ENCODE measurements around the gene C15orf39.
A peak's percentile ranks its signal among the peaks of the same experiment; 100 is the strongest.

The C15orf39 gene

GRCh38 chr15:75199357-75199940 is 2.2 kb upstream of the C15orf39 start:
- Histone ChIP-seq H3K27ac (ENCODE audit: insufficient read depth in 1 of 2, low read depth in 1 of 2, low read length in 2 of 2, poor library complexity in 1 of 2, severe bottlenecking in 2 of 2) (peak overlapping the region in 1 of 2 experiments; percentile 30), H3K4me1 (ENCODE audit: control extremely low read depth in 1 of 4, control insufficient read depth in 4 of 4, insufficient read depth in 4 of 4, low read length in 3 of 4) (peaks cover 20 to 80% (median 74%) of the 10 kb centered on the region in 4 experiments), H3K27me3 (replicated peaks in 2 of 5; ENCODE audit: control insufficient read depth in 4 of 5, insufficient read depth in 5 of 5, low read length in 4 of 5) (no peaks in the 10 kb centered on the region), H3K9me3 (ENCODE audit: control extremely low read depth in 1 of 5, control insufficient read depth in 4 of 5, insufficient read depth in 2 of 5, low read depth in 1 of 5, low read length in 4 of 5) (no peaks in the 10 kb centered on the region), H3K36me3 (ENCODE audit: control insufficient read depth in 4 of 4, insufficient read depth in 4 of 4, low read length in 3 of 4) (peaks cover 0 to 13% (median 0%) of the 10 kb centered on the region in 4 experiments), H3K4me3 (ENCODE audit: control insufficient read depth in 1 of 7, extremely low read depth in 1 of 7, insufficient read depth in 4 of 7, low read depth in 2 of 7, low read length in 6 of 7) (peak overlapping the region in 2 of 7 experiments; percentile 14 to 39)
- peak in 1 of 3 donors; percentile 37 for DNase-seq
- no CpG with 5 or more reads among the region's 2 CpGs for WGBS (ENCODE audit: insufficient coverage)
- ChIA-PET CTCF (interaction anchor here (0.8 to 12.4 kb wide), 11 partner anchors 10 to 169 kb away, joined by 3 to 123 read pairs (median 5); no protein-coding TSS in a partner anchor), POLR2A (interaction anchor here (0.8 to 4.1 kb wide), 4 partner anchors 17 to 156 kb away, joined by 3 to 40 read pairs (median 10); no protein-coding TSS in a partner anchor)

DNA sequence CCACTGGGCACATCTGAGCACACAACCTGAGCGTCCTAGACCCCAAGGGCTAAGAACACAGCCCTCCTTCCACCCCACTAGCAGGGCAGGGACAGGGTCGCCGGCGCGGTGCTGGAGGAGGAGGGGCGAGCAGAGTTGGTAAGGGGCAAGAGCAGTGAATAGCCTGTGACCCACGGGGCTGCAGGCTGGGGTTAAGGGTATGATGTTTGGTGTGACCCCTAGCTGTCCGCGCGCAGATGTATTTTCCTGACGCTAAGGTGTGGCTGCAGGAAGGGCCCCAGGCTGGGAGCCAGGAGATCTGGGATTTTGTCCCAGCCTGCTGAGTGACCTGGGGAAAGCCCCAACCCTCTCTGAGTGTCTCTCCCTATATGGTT is 1.3 kb upstream of the C15orf39 start:
- ChIA-PET CTCF (interaction anchor here (0.8 to 12.4 kb wide), 16 partner anchors 9 to 170 kb away, joined by 3 to 123 read pairs (median 4); no protein-coding TSS in a partner anchor), POLR2A (interaction anchor here (0.8 to 4.1 kb wide), 6 partner anchors 18 to 162 kb away, joined by 3 to 40 read pairs (median 12); no protein-coding TSS in a partner anchor)
- no peak for DNase-seq
- peaks cover 20 to 83% (median 77%) of the 10 kb centered on the region in 4 experiments for H3K4me1 ChIP-seq (ENCODE audit: control extremely low read depth in 1 of 4, control insufficient read depth in 4 of 4, insufficient read depth in 4 of 4, low read length in 3 of 4)
- H3K4me3 ChIP-seq (ENCODE audit: control insufficient read depth in 1 of 7, extremely low read depth in 1 of 7, insufficient read depth in 4 of 7, low read depth in 2 of 7, low read length in 6 of 7), result peak overlapping the region in 4 of 7 experiments; percentile 73 to 95 (median 92)
- peak overlapping the region in 1 of 2 experiments; percentile 7 for H3K27ac ChIP-seq (ENCODE audit: insufficient read depth in 1 of 2, low read depth in 1 of 2, low read length in 2 of 2, poor library complexity in 1 of 2, severe bottlenecking in 2 of 2)
- no peaks in the 10 kb centered on the region for H3K9me3 ChIP-seq (ENCODE audit: control extremely low read depth in 1 of 5, control insufficient read depth in 4 of 5, insufficient read depth in 2 of 5, low read depth in 1 of 5, low read length in 4 of 5)
- no peaks in the 10 kb centered on the region for H3K27me3 ChIP-seq (replicated peaks in 2 of 5; ENCODE audit: control insufficient read depth in 4 of 5, insufficient read depth in 5 of 5, low read length in 4 of 5)
- WGBS (ENCODE audit: insufficient coverage), result 84% methylated on average over 8 of the region's 11 CpGs
- peaks cover 0 to 22% (median under 1%) of the 10 kb centered on the region in 4 experiments for H3K36me3 ChIP-seq (ENCODE audit: control insufficient read depth in 4 of 4, insufficient read depth in 4 of 4, low read length in 3 of 4)

- 2% methylated on average over 13 of the region's 21 CpGs for WGBS (ENCODE audit: insufficient coverage)
- peaks cover 20 to 83% (median 77%) of the 10 kb centered on the region in 4 experiments for H3K4me1 ChIP-seq (ENCODE audit: control extremely low read depth in 1 of 4, control insufficient read depth in 4 of 4, insufficient read depth in 4 of 4, low read length in 3 of 4)
- POLR2A ChIA-PET, result interaction anchor here (0.6 to 4.1 kb wide), 16 partner anchors 9 to 176 kb away, joined by 3 to 40 read pairs (median 4); no protein-coding TSS in a partner anchor
- no peaks in the 10 kb centered on the region for H3K27me3 ChIP-seq (replicated peaks in 2 of 5; ENCODE audit: control insufficient read depth in 4 of 5, insufficient read depth in 5 of 5, low read length in 4 of 5)
- no peaks in the 10 kb centered on the region for H3K9me3 ChIP-seq (ENCODE audit: control extremely low read depth in 1 of 5, control insufficient read depth in 4 of 5, insufficient read depth in 2 of 5, low read depth in 1 of 5, low read length in 4 of 5)
- peak overlapping the region in 1 of 2 experiments; percentile 69 for H3K27ac ChIP-seq (ENCODE audit: insufficient read depth in 1 of 2, low read depth in 1 of 2, low read length in 2 of 2, poor library complexity in 1 of 2, severe bottlenecking in 2 of 2)
- CTCF ChIA-PET, result interaction anchor here (0.6 to 12.4 kb wide), 28 partner anchors 8 to 171 kb away, joined by 3 to 123 read pairs (median 4); partner anchors contain the start of gene COMMD4
- peaks cover 0 to 28% (median 5%) of the 10 kb centered on the region in 4 experiments for H3K36me3 ChIP-seq (ENCODE audit: control insufficient read depth in 4 of 4, insufficient read depth in 4 of 4, low read length in 3 of 4)
- H3K4me3 ChIP-seq (ENCODE audit: control insufficient read depth in 1 of 7, extremely low read depth in 1 of 7, insufficient read depth in 4 of 7, low read depth in 2 of 7, low read length in 6 of 7), result peak overlapping the region; percentile 32 to 95 (median 91)
- DNase-seq, result peak in 2 of 3 donors; percentile 55 to 63
These were observed 692 bp upstream of the C15orf39 start for GRCh38 chr15:75200765-75201615.

GRCh38 chr15:75202251-75203016 is 752 bp downstream of the C15orf39 start:
- WGBS (ENCODE audit: insufficient coverage), result under 1% methylated on average over 59 of the region's 71 CpGs
- ChIA-PET POLR2A (interaction anchor here (0.6 to 4.1 kb wide), 15 partner anchors 11 to 173 kb away, joined by 3 to 40 read pairs (median 5); no protein-coding TSS in a partner anchor), CTCF (interaction anchor here (0.7 to 12.4 kb wide), 21 partner anchors 9 to 175 kb away, joined by 3 to 191 read pairs (median 5); partner anchors contain the start of genes COMMD4 and PPCDC)
- Histone ChIP-seq H3K27me3 (replicated peaks in 2 of 5; ENCODE audit: control insufficient read depth in 4 of 5, insufficient read depth in 5 of 5, low read length in 4 of 5) (no peaks in the 10 kb centered on the region), H3K9me3 (ENCODE audit: control extremely low read depth in 1 of 5, control insufficient read depth in 4 of 5, insufficient read depth in 2 of 5, low read depth in 1 of 5, low read length in 4 of 5) (no peaks in the 10 kb centered on the region), H3K27ac (ENCODE audit: insufficient read depth in 1 of 2, low read depth in 1 of 2, low read length in 2 of 2, poor library complexity in 1 of 2, severe bottlenecking in 2 of 2) (peak overlapping the region; percentile 87 to 93), H3K4me3 (ENCODE audit: control insufficient read depth in 1 of 7, extremely low read depth in 1 of 7, insufficient read depth in 4 of 7, low read depth in 2 of 7, low read length in 6 of 7) (peak overlapping the region; percentile 83 to 95 (median 91)), H3K4me1 (ENCODE audit: control extremely low read depth in 1 of 4, control insufficient read depth in 4 of 4, insufficient read depth in 4 of 4, low read length in 3 of 4) (peaks cover 20 to 88% (median 81%) of the 10 kb centered on the region in 4 experiments), H3K36me3 (ENCODE audit: control insufficient read depth in 4 of 4, insufficient read depth in 4 of 4, low read length in 3 of 4) (peaks cover 4 to 41% (median 18%) of the 10 kb centered on the region in 4 experiments)
- DNase-seq, result peak; percentile 77 to 92 (median 87)

DNA sequence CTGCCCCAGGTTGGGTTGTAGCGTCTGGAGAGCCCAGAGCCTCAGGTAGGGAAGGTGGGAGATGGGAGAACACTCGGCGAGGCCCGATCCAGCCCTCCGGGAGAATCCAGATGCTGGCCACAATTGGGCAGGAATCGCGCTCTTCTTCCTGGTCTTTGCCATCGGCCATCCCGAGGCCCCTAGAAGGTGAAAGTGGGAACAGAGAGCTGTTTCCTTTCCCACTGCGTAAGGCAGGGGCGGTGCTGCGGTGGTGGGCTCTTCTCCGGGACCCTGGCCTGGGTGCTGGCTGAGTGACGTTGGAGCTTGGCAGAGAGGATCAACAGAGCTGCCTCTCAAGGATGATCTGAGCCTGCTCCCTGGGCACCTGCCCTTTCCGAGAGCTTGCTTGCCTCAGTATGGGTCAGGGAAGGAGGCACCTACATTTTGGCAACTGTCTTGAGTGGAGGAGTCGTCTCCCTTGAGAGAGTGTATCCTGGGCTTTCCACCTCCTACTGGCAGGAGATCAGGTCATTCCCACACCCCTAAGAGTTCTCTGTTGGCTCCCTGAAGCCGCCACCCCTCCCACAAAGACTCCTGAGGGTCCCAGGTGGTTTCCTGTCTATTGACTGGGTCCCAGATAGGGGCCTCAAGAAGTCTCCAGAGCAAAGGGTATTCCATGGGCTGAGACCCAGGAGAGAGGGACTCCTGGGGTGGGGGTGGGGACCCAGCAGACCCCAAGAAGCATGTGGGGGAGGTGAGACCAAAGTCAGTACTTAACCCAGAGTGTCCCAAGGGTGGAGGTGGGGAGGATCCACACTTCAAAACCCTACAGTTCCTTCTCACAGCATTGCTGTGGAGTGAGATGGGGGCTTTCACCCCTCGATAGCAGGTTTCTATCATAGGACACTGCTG is 1.6 kb downstream of the C15orf39 start:
- Histone ChIP-seq H3K27me3 (replicated peaks in 2 of 5; ENCODE audit: control insufficient read depth in 4 of 5, insufficient read depth in 5 of 5, low read length in 4 of 5) (no peaks in the 10 kb centered on the region), H3K4me1 (ENCODE audit: control extremely low read depth in 1 of 4, control insufficient read depth in 4 of 4, insufficient read depth in 4 of 4, low read length in 3 of 4) (peaks cover 20 to 92% (median 82%) of the 10 kb centered on the region in 4 experiments), H3K36me3 (ENCODE audit: control insufficient read depth in 4 of 4, insufficient read depth in 4 of 4, low read length in 3 of 4) (peaks cover 4 to 50% (median 27%) of the 10 kb centered on the region in 4 experiments), H3K4me3 (ENCODE audit: control insufficient read depth in 1 of 7, extremely low read depth in 1 of 7, insufficient read depth in 4 of 7, low read depth in 2 of 7, low read length in 6 of 7) (peak overlapping the region; percentile 83 to 95 (median 91)), H3K9me3 (ENCODE audit: control extremely low read depth in 1 of 5, control insufficient read depth in 4 of 5, insufficient read depth in 2 of 5, low read depth in 1 of 5, low read length in 4 of 5) (no peaks in the 10 kb centered on the region), H3K27ac (ENCODE audit: insufficient read depth in 1 of 2, low read depth in 1 of 2, low read length in 2 of 2, poor library complexity in 1 of 2, severe bottlenecking in 2 of 2) (peak overlapping the region; percentile 87 to 93)
- CTCF ChIA-PET, result interaction anchor here (0.6 to 10.8 kb wide), 19 partner anchors 9 to 176 kb away, joined by 3 to 191 read pairs (median 4); partner anchors contain the start of gene PPCDC
- POLR2A ChIA-PET, result interaction anchor here (0.8 to 3.2 kb wide), 6 partner anchors 50 to 174 kb away, joined by 3 to 19 read pairs (median 7); no protein-coding TSS in a partner anchor
- WGBS (ENCODE audit: insufficient coverage), result 4% methylated on average over 12 of the region's 18 CpGs
- no peak for DNase-seq
